Fibroblast of the aortic adventitia (primary cell): Measurements from ENCODE around the gene PRDM15. TPM values are rescaled to one million over a fixed set of nuclear protein-coding genes. Genes with fewer than 3 reads are reported as not detected.

Experiments used
- DNase-seq: peaks from one replicate; pipeline ENCODE4 v3.0.0-alpha.2; 2010; ENCODE audit warnings: low read depth
- H3K4me3 ChIP-seq: 2 replicates; pipeline ENCODE4 v1.5.1; 2011; ENCODE audit warnings: low read depth, mild to moderate bottlenecking, control low read depth, low read length, moderate library complexity
- CTCF ChIP-seq: IDR thresholded peaks from 2 replicates; pipeline ENCODE4 v1.5.1; 2011; ENCODE audit warnings: mild to moderate bottlenecking, low read length, control low read depth, inconsistent platforms; ENCODE audit not compliant: insufficient read depth
- total RNA-seq: library from RNA; depleted of rRNA; stranded (reverse); fragments of >200 nt; gene quantifications from 2 replicates; pipeline ENCODE4 v1.2.3, GENCODE V29; 2012; ENCODE audit warnings: low replicate concordance

The PRDM15 gene
- total RNA-seq, 1 donor, result 4.7 TPM

- TF ChIP-seq CTCF, result no peak
Observed at GRCh38 chr21:41874611-41875010, 4.5 kb downstream of the PRDM15 start.

GRCh38 chr21:41873426-41873825 lies 5.7 kb downstream of the PRDM15 start:
- no peak for TF ChIP-seq CTCF
- no peak overlapping the region for H3K4me3 ChIP-seq

More at GRCh38 chr21:41874611-41875010, 4.5 kb downstream of the PRDM15 start:
- no peak for DNase-seq
- no peak overlapping the region for H3K4me3 ChIP-seq

GRCh38 chr21:41873005-41873404 lies 6.1 kb downstream of the PRDM15 start:
- no peak overlapping the region for H3K4me3 ChIP-seq
- DNase-seq, result no peak
- TF ChIP-seq CTCF, result no peak

More at GRCh38 chr21:41873426-41873825, 5.7 kb downstream of the PRDM15 start:
- DNase-seq, result no peak

GRCh38 chr21:41871293-41872030 lies 7.7 kb downstream of the PRDM15 start:
- H3K4me3 ChIP-seq, result no peak overlapping the region
- TF ChIP-seq CTCF, result no peak
- DNase-seq, result no peak

GRCh38 chr21:41869771-41870170 lies 9.4 kb downstream of the PRDM15 start:
- no peak for TF ChIP-seq CTCF

GRCh38 chr21:41868062-41868710 lies 11.0 kb downstream of the PRDM15 start:
- H3K4me3 ChIP-seq, result no peak overlapping the region
- no peak for TF ChIP-seq CTCF
- no peak for DNase-seq

More at GRCh38 chr21:41869771-41870170, 9.4 kb downstream of the PRDM15 start:
- DNase-seq, result no peak
- H3K4me3 ChIP-seq, result no peak overlapping the region
